LNCaP clone FGC (cell line): ENCODE data around the gene CTXN1.
"Not testable (repeated sequence)": the region's sequence is repeated elsewhere in the genome, so short reads cannot be mapped to it uniquely, and the experiment has no call there.

Experiments
- DNase-seq: peaks from one replicate; pipeline ENCODE4 v3.0.0-alpha.2; 2011; ENCODE audit warnings: low read depth
- H3K4me3 ChIP-seq: 2 replicates; pipeline ENCODE4 v1.5.1; 2011; ENCODE audit warnings: mild to moderate bottlenecking, low read depth, low read length, control low read depth
- TF ChIP-seq, protein P1 (sequence below): IDR thresholded peaks from 2 replicates; pipeline ENCODE4 v1.5.1; 2012; ENCODE audit warnings: mild to moderate bottlenecking; ENCODE audit not compliant: control insufficient read depth, insufficient read depth; ENCODE audit errors: extremely low read depth

CTXN1 gene

DNA sequence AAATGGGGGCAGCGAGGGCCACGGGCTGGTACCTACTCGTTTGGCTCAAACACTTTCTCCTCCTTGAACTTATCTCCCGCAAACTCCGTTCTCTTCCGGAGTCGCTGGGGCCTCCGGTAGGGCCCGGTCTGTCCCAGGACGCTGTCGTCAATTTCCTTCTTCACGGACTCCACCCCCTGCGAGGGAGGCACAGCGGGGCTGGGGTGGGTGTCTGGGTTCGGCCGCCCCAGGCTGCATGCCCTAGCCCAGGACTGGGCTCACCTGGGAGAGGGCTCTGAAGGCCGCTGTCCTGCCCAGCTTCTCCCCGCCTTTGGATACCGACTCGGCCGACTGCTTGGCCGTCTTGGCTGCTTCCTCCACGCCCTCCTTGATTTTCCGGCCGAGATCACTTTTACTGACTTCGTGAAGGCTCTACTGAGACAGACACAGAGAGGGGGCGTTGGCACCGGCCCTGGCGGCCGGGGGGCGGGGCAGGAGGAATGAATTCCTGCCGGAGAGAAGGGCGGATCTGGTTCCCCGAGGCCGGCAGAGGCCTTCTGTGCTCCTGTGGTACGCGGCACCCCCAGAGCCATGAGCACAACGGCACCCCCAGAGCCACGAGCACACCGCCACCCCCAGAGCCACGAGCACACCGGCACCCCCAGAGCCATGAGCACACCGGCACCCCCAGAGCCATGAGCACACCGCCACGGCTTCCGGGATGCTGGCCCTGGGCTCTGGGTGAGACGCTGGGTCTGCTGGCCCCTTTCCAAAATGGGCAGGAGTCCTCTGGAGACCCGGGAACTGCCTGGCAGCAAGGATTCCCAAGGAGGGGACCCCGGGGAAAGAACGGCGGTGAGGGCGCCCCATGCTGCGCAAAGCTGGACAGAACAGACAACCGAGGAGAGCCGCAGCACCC is 8.1 kb upstream of the CTXN1 start:
- no peak for DNase-seq
- TF ChIP-seq, protein P1, sequence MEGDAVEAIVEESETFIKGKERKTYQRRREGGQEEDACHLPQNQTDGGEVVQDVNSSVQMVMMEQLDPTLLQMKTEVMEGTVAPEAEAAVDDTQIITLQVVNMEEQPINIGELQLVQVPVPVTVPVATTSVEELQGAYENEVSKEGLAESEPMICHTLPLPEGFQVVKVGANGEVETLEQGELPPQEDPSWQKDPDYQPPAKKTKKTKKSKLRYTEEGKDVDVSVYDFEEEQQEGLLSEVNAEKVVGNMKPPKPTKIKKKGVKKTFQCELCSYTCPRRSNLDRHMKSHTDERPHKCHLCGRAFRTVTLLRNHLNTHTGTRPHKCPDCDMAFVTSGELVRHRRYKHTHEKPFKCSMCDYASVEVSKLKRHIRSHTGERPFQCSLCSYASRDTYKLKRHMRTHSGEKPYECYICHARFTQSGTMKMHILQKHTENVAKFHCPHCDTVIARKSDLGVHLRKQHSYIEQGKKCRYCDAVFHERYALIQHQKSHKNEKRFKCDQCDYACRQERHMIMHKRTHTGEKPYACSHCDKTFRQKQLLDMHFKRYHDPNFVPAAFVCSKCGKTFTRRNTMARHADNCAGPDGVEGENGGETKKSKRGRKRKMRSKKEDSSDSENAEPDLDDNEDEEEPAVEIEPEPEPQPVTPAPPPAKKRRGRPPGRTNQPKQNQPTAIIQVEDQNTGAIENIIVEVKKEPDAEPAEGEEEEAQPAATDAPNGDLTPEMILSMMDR: no peak
- no peak overlapping the region for H3K4me3 ChIP-seq

DNA sequence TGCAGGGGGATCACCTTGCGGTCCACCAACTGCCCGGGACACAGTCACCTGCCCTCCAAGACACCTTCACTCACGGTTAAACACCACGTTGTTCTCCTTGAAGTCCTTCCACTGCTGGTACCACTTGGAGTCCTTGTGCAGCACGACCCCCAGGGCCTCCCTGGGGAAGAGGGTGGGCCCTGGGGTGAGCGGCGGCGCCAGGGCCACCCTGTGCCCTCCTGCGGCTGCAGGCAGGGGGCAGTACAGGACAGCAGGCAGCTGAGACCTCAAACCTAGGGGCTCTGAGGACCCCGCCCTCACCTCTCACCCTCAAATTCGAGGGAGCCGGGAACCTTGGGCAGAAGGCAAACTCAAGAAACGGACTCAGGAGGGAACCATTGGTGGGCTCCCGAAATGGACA is 7.5 kb upstream of the CTXN1 start:
- DNase-seq: no peak
- no peak overlapping the region for H3K4me3 ChIP-seq
- TF ChIP-seq, protein P1: peak; percentile 20; the same call in 1 of the 2 replicates

GRCh38 chr19:7932930-7933300 is 7.0 kb upstream of the CTXN1 start:
- TF ChIP-seq, protein P1: no peak
- no peak overlapping the region for H3K4me3 ChIP-seq
- no peak for DNase-seq

DNA sequence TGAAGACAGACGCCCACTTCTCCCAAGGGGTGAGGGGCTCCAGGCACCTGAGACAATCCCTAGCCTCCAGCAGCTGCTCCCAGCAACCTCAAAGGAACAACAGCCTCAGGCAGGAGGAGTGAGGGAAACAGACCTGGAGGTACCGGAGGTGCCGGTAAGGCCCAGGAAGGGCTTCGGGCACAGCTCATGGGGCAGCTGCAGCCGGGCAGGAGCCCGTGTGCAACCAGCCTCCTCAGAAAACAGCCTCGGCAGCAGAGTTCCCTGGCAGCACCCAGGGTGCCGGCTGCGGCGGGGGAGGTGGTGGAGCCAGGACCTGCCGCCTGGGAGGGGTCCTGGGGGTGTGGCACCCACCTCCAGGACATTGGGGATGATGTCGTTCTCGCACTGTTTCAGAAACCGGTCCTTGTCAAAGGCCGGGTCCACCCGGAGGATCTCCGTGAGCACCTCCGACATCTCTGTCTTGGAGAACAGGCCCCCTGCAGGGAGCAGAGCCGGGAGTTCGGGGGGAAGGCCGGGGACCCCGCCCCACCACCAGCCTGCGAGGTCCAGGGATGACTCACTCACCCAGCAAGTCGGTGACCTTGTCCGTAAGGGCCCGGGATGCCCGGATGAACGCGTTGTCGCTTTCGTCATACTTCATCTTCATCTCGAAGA is 6.5 kb upstream of the CTXN1 start:
- DNase-seq: no peak
- H3K4me3 ChIP-seq: no peak overlapping the region

GRCh38 chr19:7931221-7932061 is 5.5 kb upstream of the CTXN1 start:
- no peak overlapping the region for H3K4me3 ChIP-seq
- TF ChIP-seq, protein P1: no peak
- DNase-seq: no peak

More for the DNA sequence above, 6.5 kb upstream of the CTXN1 start:
- TF ChIP-seq, protein P1: no peak

- TF ChIP-seq, protein P1: no peak
- DNase-seq: no peak
- no peak overlapping the region for H3K4me3 ChIP-seq
Measured at GRCh38 chr19:7930765-7931164, 4.8 kb upstream of the CTXN1 start.

DNA sequence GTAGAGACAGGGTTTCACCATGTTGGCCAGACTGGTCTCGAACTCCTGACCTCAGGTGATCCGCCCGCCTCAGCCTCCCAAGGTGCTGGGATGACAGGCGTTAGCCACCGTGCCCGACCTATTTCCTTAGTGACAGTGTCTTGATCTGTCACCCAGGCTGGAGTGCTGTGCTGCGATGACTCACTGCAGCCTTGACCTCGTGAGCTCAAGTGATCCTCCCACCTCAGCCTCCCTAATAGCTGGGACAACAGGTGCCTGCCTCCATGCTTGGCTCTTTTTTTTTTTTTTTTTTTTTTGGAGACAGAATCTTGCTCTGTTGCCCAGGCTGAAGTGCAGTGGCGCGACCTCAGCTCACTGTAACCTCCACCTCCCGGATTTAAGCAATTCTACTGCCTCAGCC is 4.1 kb upstream of the CTXN1 start:
- not testable (repeated sequence) for DNase-seq, H3K4me3 ChIP-seq
